Activated T-helper 9 cell treated with anti-CD3 and anti-CD28 coated beads, Interleukin-2, amount 50 U/mL, for 16 hours (primary cell): ENCODE data around the gene SLC6A4.

Experiments used
- DNase-seq: peaks from one replicate; pipeline ENCODE4 v3.0.0-alpha.2; 2020; ENCODE audit warnings: low read depth

Gene SLC6A4

GRCh38 chr17:30235386-30236296, at the start of gene SLC6A4:
Gene SLC6A4, minus strand, starts transcription at chr17:30235697. Its CDS starts 13,739 bp downstream, at chr17:30221958.
- no peak for DNase-seq

DNA sequence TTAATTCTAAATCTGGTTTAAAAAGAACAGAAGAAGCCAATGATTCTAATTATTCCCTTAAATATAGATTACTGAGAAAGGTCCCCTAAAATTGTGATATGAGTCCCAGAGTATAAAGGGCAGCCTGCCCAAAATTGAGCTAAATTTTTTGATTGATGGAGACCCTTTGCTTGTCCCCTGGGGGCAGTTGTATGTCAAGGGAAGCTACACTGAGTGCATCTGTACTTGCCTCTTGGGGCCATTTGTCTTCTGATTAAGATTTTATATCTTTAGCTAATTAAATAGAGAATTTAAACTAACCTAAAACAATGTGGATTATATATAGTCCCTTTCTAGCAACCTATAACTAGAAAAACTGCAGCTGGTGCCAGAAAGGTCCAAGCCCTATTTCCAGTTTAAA, 43.7 kb upstream of the SLC6A4 start:
- no peak for DNase-seq

GRCh38 chr17:30278032-30278431, 42.5 kb upstream of the SLC6A4 start:
- no peak for DNase-seq

- DNase-seq = no peak
These were observed 40.4 kb upstream of the SLC6A4 start for GRCh38 chr17:30275911-30276310.

DNA sequence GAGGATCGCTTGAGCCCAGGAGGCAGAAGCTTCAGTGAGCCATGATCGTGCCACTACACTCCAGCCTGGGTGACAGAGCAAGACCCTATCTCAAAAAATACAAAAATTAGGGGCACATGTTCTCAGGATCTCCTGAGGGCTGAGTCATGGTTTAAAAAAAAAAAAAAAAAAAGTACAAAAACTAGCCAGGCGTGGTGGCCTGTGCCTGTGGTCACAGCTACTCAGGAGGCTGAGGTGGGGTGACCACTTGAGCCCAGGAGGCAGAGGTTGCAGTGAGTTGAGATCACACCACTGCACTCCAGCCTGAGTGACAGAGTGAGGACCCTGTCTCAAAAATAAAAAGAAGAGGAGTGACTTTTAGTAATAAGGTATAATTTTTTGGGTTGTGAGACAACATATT, 39.4 kb upstream of the SLC6A4 start:
- DNase-seq = no peak

DNA sequence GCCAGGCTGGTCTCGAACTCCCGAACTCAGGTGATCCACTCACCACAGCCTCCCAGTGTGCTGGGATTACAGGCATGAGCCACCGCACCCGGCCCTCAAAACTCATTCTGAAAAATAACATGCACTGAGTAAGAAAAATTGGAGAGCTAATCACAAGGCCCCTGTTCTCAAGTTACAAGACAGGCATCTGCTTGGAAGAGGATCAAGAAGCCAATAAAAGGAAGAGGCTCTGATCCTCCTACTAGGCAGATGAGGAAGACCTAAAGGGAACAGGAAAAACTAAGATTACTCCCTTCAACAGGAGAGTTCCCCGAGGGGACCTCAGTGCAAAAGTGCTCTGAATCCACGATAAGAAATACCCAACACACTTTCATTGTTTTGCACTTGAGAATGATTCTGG, 37.9 kb upstream of the SLC6A4 start:
- no peak for DNase-seq

- DNase-seq = no peak
These were observed 35.6 kb upstream of the SLC6A4 start for GRCh38 chr17:30271102-30271501.

GRCh38 chr17:30267625-30268024, 32.1 kb upstream of the SLC6A4 start:
- DNase-seq = no peak

DNA sequence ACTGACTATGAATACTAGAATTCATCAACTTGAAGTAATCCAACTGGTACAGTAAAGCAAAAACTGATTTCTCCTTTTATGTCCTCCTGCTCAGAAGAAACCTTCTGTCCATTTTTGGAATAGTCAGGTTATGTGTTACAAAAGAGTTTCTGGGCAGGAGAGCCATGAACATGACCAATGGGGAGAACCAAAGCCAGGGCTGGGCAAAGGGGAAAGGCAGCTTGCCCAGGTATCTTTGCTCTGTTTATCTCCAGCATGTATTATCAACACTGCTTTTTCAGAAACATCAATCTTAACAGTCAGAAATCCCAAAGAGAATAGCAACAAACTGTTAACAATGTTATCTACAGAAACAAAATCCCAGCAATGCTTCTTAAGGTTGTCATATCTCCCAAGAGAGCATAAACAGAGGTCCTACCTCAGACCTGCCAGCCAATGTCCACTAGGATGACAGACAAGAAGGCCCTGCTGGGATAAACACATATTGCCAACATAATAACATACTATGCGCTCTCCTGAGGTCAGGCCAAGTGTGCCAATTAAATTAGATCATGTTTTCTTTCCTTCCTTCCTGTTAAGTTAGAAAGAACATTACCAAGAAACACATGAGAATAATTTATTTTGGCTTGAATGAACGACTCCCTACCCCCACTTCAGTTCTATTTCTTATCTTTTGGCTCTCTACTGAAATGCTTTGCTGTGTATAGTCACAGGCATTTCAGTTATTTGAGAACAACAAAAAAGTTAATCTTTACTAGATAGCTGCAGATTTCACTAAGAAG, 28.2 kb upstream of the SLC6A4 start:
- no peak for DNase-seq

- no peak for DNase-seq
These were observed 21.4 kb upstream of the SLC6A4 start for GRCh38 chr17:30256756-30257506.

GRCh38 chr17:30254150-30254549, 18.7 kb upstream of the SLC6A4 start:
- no peak for DNase-seq

DNA sequence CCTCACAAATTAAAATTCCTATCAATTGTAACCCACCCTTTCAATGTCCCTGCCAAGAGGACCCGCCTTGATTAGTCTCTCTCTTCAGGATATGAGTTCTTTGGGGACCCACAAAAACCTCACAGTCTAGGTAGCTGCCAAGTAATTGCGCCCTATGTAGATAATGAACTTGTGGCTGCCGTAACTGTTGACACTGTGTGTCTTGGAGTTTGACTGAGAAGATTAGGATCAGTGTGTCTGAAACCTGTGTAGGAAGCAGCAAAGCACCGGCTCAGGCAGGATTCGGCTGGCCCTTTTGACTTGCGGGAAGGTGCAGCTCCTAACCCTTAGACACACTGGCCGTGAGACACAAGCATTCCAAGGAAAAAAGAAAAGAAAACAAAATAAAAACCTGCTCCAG, 17.8 kb upstream of the SLC6A4 start:
- DNase-seq = no peak

GRCh38 chr17:30251931-30252330, 16.4 kb upstream of the SLC6A4 start:
- DNase-seq = no peak

DNA sequence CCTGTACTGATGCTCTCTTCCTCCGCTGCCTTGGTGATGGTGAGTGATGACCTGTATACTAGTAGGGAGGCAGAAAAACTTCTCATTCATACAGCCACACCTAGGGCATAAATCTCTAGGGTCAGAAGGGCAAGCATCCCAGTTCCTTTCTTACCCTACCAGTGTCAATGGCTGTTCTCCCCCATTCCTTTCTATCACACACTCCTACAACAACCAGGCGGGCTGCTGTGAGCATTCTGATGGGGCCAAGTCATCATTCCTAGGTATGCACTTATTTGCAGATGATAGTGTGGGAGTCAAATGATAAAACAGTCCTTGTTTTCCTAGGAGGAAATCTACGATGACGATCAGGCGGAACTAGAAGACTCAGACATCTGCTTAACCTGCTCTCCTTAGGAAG, 14.0 kb upstream of the SLC6A4 start:
- DNase-seq = no peak

- no peak for DNase-seq
These were observed 13.3 kb upstream of the SLC6A4 start for GRCh38 chr17:30248786-30249185.

- DNase-seq = no peak
These were observed 11.0 kb upstream of the SLC6A4 start for GRCh38 chr17:30246460-30246859.

DNA sequence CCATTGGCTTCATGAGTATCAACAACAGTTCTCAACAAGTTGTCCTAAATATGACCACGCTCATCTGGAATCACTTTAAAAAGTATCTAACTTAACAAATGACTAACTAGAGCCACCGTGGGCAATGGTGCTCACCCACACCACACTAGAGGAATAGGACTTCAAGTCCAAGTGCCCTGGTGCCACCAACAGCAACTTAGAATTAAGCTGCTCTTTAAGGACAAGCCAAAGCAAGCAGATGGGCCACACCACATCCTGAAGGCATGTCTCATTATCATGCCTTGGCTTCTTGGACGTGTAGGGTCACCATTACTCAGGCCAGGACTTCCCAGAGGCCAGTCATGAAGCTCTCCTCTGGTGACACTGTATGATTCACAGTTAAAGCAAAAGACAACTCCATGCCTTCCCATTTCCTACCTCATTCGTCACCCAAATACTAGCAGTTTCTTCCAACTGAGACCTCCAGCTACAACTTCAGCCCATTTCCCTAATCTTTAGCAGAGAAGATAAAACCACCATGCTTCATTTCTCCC, 9.4 kb upstream of the SLC6A4 start:
- DNase-seq = no peak

DNA sequence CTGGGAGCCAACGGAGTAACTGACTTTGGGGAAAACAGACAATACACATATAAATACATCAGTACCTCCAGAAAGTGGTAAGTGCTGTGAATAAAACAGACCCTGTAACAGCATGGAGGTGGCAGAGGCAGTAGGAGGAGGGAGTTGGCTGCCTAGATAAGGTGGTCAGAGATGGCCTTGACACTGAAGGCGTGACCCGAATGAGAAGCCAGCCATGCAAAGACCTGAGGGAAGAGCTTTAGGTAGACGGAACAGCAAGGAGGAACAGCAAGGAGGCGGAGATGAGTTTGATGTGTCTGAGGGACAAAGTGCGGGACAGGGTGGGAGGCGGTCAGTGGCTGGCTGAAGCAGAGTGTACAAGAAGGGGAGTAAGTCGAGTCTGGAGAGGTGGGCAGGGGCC, 8.1 kb upstream of the SLC6A4 start:
- DNase-seq = no peak

GRCh38 chr17:30243002-30243401, 7.5 kb upstream of the SLC6A4 start:
- no peak for DNase-seq

DNA sequence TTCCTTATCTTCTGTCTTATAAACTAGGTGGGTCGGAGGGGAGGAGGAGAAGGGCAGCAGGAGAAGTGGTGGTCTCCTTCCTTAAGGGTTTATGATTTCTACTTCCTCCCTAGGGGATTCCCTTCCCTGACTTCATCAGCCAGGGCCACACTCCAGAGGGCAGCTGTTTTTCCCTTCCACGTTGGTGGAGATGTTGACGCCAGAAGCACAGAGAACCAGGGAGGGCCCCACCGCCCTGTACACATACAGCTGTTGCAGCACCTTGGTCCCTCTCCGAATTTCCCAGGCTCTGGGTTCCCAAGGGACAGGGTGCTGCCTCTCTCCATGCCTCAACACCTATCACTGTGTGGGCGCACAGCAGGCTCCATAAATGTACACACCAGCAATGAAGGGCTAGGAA, 5.6 kb upstream of the SLC6A4 start:
- no peak for DNase-seq

- DNase-seq = no peak
These were observed 4.7 kb upstream of the SLC6A4 start for GRCh38 chr17:30240177-30240576.

GRCh38 chr17:30239089-30239462, 3.6 kb upstream of the SLC6A4 start:
- no peak for DNase-seq
